ENCODE results near the gene GJB6. TPM values are rescaled to one million over a fixed set of nuclear protein-coding genes. Genes with fewer than 3 reads are reported as not detected.
A peak's percentile ranks its signal among the peaks of the same experiment; 100 is the strongest.

GJB6 gene
- polyA plus RNA-seq, 3 donors: 2.7 to 3.6 (median 3.5) TPM

- DNase-seq: no peak
Observed at GRCh38 chr13:20190076-20190475, 42.0 kb downstream of the GJB6 start.

GRCh38 chr13:20188667-20189553, 43.2 kb downstream of the GJB6 start:
- DNase-seq: no peak

- DNase-seq: no peak
Observed at GRCh38 chr13:20186771-20187170, 45.3 kb downstream of the GJB6 start.

- no peak for DNase-seq
Observed at GRCh38 chr13:20185366-20186056, 46.6 kb downstream of the GJB6 start.

GRCh38 chr13:20182231-20182846, 49.8 kb downstream of the GJB6 start:
- peak; percentile 71 for DNase-seq

GRCh38 chr13:20181188-20181587, 50.9 kb downstream of the GJB6 start:
- no peak for DNase-seq

- DNase-seq: no peak
Observed at GRCh38 chr13:20178156-20178555, 54.0 kb downstream of the GJB6 start.

- no peak for DNase-seq
Observed at GRCh38 chr13:20177049-20177831, 54.9 kb downstream of the GJB6 start.

GRCh38 chr13:20175907-20176652, 56.0 kb downstream of the GJB6 start:
- no peak for DNase-seq

- no peak for DNase-seq
Observed at GRCh38 chr13:20175406-20175794, 56.7 kb downstream of the GJB6 start.

- DNase-seq: no peak
Observed at GRCh38 chr13:20174656-20175405, 57.3 kb downstream of the GJB6 start.

GRCh38 chr13:20173116-20173746, 58.9 kb downstream of the GJB6 start:
- no peak for DNase-seq

Other genes starting within 250 kb of the GJB6 start
- 10 to 100 TPM; 11.5 to 13.7 (median 12.3) TPM for gene GJA3, start 71.3 kb downstream of the GJB6 start, polyA plus RNA-seq (ENCODE audit: insufficient read length in 3 of 3)
- gene GJB2, start 39.4 kb downstream of the GJB6 start, polyA plus RNA-seq (ENCODE audit: insufficient read length in 3 of 3): 1 to 10 TPM; 3.8 to 4.5 (median 4.5) TPM

All from renal pelvis (tissue), 4 donors.